ENCODE results near the gene ANO2. TPM values are rescaled to one million over a fixed set of nuclear protein-coding genes. Genes with fewer than 3 reads are reported as not detected.

The ANO2 gene
- polyA plus RNA-seq, 1 experiment, result 0.09 TPM

DNA sequence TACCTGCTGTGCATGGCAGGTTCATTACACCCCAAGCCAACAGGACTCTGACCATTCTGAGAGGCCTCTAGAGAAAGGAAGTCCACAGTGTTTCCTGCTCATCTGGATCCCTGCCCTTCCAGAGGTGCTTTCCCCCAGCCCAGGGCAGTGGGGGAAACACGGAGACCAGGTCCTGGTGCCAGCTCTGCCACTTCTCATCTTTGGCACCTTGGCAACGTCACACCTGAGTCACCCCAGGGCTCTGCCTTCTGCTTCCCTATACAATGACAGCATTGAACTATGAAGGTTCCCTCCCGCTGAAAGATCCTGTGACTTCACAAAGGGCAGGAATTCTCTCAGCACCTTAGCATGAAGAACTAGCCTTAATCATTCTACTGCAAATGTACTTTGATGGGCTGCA lies 74.9 kb downstream of the ANO2 start:
- Histone ChIP-seq H3K4me3 (ENCODE audit: low read depth, low read length) (no peak overlapping the region), H3K27ac (ENCODE audit: low read depth, low read length) (no peak overlapping the region), H3K27me3 (ENCODE audit: control insufficient read depth, insufficient read depth, low read length) (peaks cover 5% of the 10 kb centered on the region), H3K9me3 (ENCODE audit: control insufficient read depth, insufficient read depth, low read length) (no peaks in the 10 kb centered on the region)
- TF ChIP-seq, protein P1, sequence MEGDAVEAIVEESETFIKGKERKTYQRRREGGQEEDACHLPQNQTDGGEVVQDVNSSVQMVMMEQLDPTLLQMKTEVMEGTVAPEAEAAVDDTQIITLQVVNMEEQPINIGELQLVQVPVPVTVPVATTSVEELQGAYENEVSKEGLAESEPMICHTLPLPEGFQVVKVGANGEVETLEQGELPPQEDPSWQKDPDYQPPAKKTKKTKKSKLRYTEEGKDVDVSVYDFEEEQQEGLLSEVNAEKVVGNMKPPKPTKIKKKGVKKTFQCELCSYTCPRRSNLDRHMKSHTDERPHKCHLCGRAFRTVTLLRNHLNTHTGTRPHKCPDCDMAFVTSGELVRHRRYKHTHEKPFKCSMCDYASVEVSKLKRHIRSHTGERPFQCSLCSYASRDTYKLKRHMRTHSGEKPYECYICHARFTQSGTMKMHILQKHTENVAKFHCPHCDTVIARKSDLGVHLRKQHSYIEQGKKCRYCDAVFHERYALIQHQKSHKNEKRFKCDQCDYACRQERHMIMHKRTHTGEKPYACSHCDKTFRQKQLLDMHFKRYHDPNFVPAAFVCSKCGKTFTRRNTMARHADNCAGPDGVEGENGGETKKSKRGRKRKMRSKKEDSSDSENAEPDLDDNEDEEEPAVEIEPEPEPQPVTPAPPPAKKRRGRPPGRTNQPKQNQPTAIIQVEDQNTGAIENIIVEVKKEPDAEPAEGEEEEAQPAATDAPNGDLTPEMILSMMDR (IDR thresholded peaks at IDR 0.05; ENCODE audit: low read depth, low read length), result no peak
- CTCF ChIA-PET, result no interaction called here
- no peak for DNase-seq (ENCODE audit: low read depth, low spot score)
- POLR2A ChIA-PET, result no interaction called here

DNA sequence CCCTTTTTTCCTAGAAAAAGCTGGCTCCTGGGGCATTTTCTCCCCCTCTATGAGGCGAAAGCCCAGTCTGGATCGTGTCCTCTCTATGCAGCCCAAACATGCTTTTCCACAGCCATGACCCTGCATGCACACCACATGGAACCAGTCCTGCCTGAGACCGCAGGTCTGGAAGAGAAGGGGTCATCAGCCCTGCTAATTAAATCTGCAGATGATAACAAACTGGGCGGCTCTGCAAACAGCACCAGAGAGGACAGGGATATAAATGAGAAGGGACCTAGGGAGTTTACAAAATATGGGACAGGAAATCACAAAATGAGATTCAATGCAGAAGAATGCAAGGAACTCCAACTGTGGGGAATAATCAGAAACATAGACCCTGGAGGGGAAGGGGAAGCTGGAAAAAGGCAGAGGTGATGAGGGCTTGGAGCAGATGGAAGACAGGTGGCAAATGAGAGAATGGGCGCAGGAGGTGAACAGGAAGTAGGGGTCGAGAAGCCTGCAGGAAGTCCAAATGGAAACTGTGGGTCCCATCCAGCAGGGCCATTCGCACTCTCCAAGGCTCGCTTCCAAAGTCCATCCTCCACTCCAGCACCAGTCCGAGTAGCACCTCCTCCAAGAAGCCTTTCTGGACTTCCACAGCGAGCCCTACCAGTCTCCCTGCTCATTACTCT lies 76.3 kb downstream of the ANO2 start:
- Histone ChIP-seq H3K27me3 (ENCODE audit: control insufficient read depth, insufficient read depth, low read length) (peaks cover 3% of the 10 kb centered on the region), H3K4me3 (ENCODE audit: low read depth, low read length) (no peak overlapping the region), H3K27ac (ENCODE audit: low read depth, low read length) (no peak overlapping the region), H3K9me3 (ENCODE audit: control insufficient read depth, insufficient read depth, low read length) (no peaks in the 10 kb centered on the region)
- ChIA-PET CTCF (no interaction called here), POLR2A (interaction anchor here (0.6 kb wide), 1 partner anchor 158 kb away, joined by 3 read pairs; no protein-coding TSS in a partner anchor)
- TF ChIP-seq, protein P1 (IDR thresholded peaks at IDR 0.05; ENCODE audit: low read depth, low read length), result no peak
- no peak for DNase-seq (ENCODE audit: low read depth, low spot score)

DNA sequence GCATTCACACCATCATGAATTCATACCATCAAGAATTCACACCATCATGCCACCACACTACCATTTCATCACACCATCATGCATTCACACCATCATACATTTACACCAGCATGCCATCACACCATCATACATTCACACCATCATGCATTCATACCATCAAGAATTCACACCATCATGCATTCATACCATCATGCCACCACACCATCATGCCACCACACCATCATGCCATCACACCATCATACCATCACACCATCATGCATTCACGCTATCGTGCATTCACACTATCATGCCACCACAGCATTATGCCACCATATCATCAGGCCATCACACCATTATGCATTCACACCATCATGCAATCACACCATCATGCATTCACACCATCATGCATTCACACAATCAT lies 79.7 kb downstream of the ANO2 start:
- ChIA-PET CTCF (no interaction called here), POLR2A (no interaction called here)
- Histone ChIP-seq H3K27ac (ENCODE audit: low read depth, low read length) (no peak overlapping the region), H3K27me3 (ENCODE audit: control insufficient read depth, insufficient read depth, low read length) (peaks cover 3% of the 10 kb centered on the region), H3K4me3 (ENCODE audit: low read depth, low read length) (no peak overlapping the region), H3K9me3 (ENCODE audit: control insufficient read depth, insufficient read depth, low read length) (no peaks in the 10 kb centered on the region)
- TF ChIP-seq, protein P1 (IDR thresholded peaks at IDR 0.05; ENCODE audit: low read depth, low read length), result no peak
- no peak for DNase-seq (ENCODE audit: low read depth, low spot score)

DNA sequence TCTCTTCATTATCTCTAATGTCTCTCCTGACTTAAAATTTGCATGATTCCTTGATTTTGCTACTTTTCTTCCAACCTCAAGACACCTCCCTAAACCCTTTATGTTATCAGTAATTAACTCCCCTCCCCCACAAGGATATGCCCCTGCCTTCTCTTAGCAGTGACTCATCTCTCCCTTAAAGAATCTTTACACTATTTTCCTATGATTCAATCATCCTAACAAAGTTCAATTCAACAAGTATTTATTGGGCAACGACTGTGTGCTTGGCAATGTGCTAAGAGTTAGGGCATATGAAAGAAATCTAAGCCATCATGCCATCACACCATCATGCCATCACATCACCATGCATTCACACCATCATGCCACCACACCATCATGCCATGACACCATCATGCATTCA lies 80.1 kb downstream of the ANO2 start:
- ChIA-PET CTCF (no interaction called here), POLR2A (no interaction called here)
- Histone ChIP-seq H3K27me3 (ENCODE audit: control insufficient read depth, insufficient read depth, low read length) (peaks cover 3% of the 10 kb centered on the region), H3K4me3 (ENCODE audit: low read depth, low read length) (no peak overlapping the region), H3K9me3 (ENCODE audit: control insufficient read depth, insufficient read depth, low read length) (no peaks in the 10 kb centered on the region), H3K27ac (ENCODE audit: low read depth, low read length) (no peak overlapping the region)
- TF ChIP-seq, protein P1 (IDR thresholded peaks at IDR 0.05; ENCODE audit: low read depth, low read length), result no peak
- DNase-seq (ENCODE audit: low read depth, low spot score), result no peak

DNA sequence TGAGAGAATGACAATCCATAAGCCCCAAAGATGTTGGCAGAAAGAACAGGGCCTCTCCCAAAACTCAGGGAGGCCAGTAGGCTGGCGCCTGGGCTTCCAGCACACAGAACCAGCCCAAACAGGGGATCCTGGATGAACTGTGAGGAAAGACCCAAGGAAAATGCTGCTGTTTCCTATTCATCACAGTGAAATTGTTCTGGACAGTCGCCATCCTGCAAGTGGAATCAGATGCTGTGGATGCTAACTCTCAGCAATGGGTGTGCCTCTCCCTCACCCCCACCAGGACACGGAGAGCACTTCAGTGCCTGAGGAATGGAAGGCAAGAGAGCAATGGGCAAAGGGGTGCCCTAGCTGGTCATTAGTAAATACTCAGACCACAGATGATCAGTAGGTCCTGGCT lies 80.8 kb downstream of the ANO2 start:
- POLR2A ChIA-PET, result no interaction called here
- Histone ChIP-seq H3K27ac (ENCODE audit: low read depth, low read length) (no peak overlapping the region), H3K27me3 (ENCODE audit: control insufficient read depth, insufficient read depth, low read length) (peaks cover 3% of the 10 kb centered on the region), H3K9me3 (ENCODE audit: control insufficient read depth, insufficient read depth, low read length) (no peaks in the 10 kb centered on the region), H3K4me3 (ENCODE audit: low read depth, low read length) (no peak overlapping the region)
- DNase-seq (ENCODE audit: low read depth, low spot score), result no peak
- CTCF ChIA-PET, result no interaction called here
- TF ChIP-seq, protein P1 (IDR thresholded peaks at IDR 0.05; ENCODE audit: low read depth, low read length), result no peak
